ENCODE results near the gene VWCE.

- TF ChIP-seq, protein P1, sequence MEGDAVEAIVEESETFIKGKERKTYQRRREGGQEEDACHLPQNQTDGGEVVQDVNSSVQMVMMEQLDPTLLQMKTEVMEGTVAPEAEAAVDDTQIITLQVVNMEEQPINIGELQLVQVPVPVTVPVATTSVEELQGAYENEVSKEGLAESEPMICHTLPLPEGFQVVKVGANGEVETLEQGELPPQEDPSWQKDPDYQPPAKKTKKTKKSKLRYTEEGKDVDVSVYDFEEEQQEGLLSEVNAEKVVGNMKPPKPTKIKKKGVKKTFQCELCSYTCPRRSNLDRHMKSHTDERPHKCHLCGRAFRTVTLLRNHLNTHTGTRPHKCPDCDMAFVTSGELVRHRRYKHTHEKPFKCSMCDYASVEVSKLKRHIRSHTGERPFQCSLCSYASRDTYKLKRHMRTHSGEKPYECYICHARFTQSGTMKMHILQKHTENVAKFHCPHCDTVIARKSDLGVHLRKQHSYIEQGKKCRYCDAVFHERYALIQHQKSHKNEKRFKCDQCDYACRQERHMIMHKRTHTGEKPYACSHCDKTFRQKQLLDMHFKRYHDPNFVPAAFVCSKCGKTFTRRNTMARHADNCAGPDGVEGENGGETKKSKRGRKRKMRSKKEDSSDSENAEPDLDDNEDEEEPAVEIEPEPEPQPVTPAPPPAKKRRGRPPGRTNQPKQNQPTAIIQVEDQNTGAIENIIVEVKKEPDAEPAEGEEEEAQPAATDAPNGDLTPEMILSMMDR (IDR thresholded peaks at IDR 0.05; ENCODE audit: low read depth, low read length): no peak
- TF ChIP-seq EZH2phosphoT487 (IDR thresholded peaks at IDR 0.05; ENCODE audit: low read depth): no peak
Observed at GRCh38 chr11:61279934-61280659, 15.0 kb downstream of the VWCE start.

All from OCI-LY3 (cell line).